IMR-90 (cell line): ENCODE data around the gene INO80. TPM values are rescaled to one million over a fixed set of nuclear protein-coding genes. Genes with fewer than 3 reads are reported as not detected.

ENCODE experiments used
- ATAC-seq: fragments of 200-7000 bp; cut with Tn5 transposase; 2 replicates; pipeline ENCODE4 v1.9.1; 2020; ENCODE audit warnings: low read depth, mild to moderate bottlenecking, moderate library complexity
- BruUV-seq: library from RNA; stranded (reverse); fragments of 400-500 nt; replicated peaks from 2 replicates; lab custom pipeline; 2021; lab: Mats Ljungman, UMichigan
- CTCF ChIA-PET: fragments of 300-600 bp; formaldehyde crosslinking; extraction: SDS; loops from one replicate; lab custom pipeline; 2021; ENCODE audit warnings: antibody characterized with exemption; lab: Yijun Ruan, JAX
- POLR2A ChIA-PET: fragments of 300-600 bp; sonication (Branson Sonifier 250); formaldehyde crosslinking; loops from one replicate; lab custom pipeline; 2022; ENCODE audit warnings: antibody characterized with exemption; ENCODE audit not compliant: unreplicated experiment; lab: Charles Lee
- DNase-seq: peaks from one replicate; pipeline ENCODE4 v3.0.0; 2013
- H2AFZ ChIP-seq: replicated peaks from 2 replicates; pipeline ENCODE3; 2013; ENCODE audit warnings: low read length, mild to moderate bottlenecking; ENCODE audit not compliant: poor library complexity
- H2AK5ac ChIP-seq: 2 replicates; pipeline ENCODE4 v1.6.1; 2013; ENCODE audit warnings: low read depth, low read length, inconsistent platforms
- H2AK9ac ChIP-seq: replicated peaks from 2 replicates; pipeline ENCODE3; 2013; ENCODE audit warnings: mild to moderate bottlenecking, low read depth, low read length, moderate library complexity; ENCODE audit not compliant: poor library complexity
- H2BK120ac ChIP-seq: 2 replicates; pipeline ENCODE4 v1.6.1; 2013; ENCODE audit warnings: low read depth, low read length, inconsistent platforms
- H2BK15ac ChIP-seq: 3 replicates; pipeline ENCODE4 v1.6.1; 2013; ENCODE audit warnings: low read depth, low read length, inconsistent platforms
- H2BK20ac ChIP-seq: 2 replicates; pipeline ENCODE4 v1.6.1; 2013; ENCODE audit warnings: low read depth, mild to moderate bottlenecking, inconsistent platforms, low read length, moderate library complexity
- H2BK5ac ChIP-seq: 2 replicates; pipeline ENCODE4 v1.6.1; 2013; ENCODE audit warnings: mild to moderate bottlenecking, low read depth, low read length, inconsistent platforms; ENCODE audit not compliant: poor library complexity, severe bottlenecking
- H3K14ac ChIP-seq: replicated peaks from 2 replicates; pipeline ENCODE4 v1.6.1; 2013; ENCODE audit warnings: low read depth, low read length, inconsistent platforms
- H3K18ac ChIP-seq: 2 replicates; pipeline ENCODE4 v1.6.1; 2013; ENCODE audit warnings: low read depth, low read length, control low read depth
- H3K23ac ChIP-seq: 2 replicates; pipeline ENCODE4 v1.6.1; 2013; ENCODE audit warnings: low read depth, low read length, inconsistent platforms
- H3K27ac ChIP-seq: 2 replicates; pipeline ENCODE4 v1.5.1; 2013; ENCODE audit warnings: mild to moderate bottlenecking, control low read depth, low read length; ENCODE audit not compliant: insufficient read depth
- H3K27me3 ChIP-seq: 2 replicates; pipeline ENCODE4 v1.6.1; 2013; ENCODE audit warnings: low read length; ENCODE audit not compliant: control insufficient read depth, insufficient read depth
- H3K36me3 ChIP-seq: 2 replicates; pipeline ENCODE4 v1.6.1; 2013; ENCODE audit warnings: low read length, mixed read lengths; ENCODE audit not compliant: control insufficient read depth, insufficient read depth
- H3K4ac ChIP-seq: 2 replicates; pipeline ENCODE4 v1.6.1; 2013; ENCODE audit warnings: low read depth, low read length, inconsistent platforms
- H3K4me1 ChIP-seq: 2 replicates; pipeline ENCODE4 v1.6.1; 2013; ENCODE audit warnings: low read length, mixed read lengths; ENCODE audit not compliant: control insufficient read depth, insufficient read depth
- H3K4me2 ChIP-seq: 2 replicates; pipeline ENCODE4 v1.6.1; 2013; ENCODE audit warnings: low read depth, mild to moderate bottlenecking, control low read depth, low read length, moderate library complexity
- H3K4me3 ChIP-seq: 2 replicates; pipeline ENCODE4 v1.5.1; 2013; ENCODE audit warnings: low read depth, mild to moderate bottlenecking, control low read depth, low read length, moderate library complexity; ENCODE audit not compliant: insufficient read depth
- H3K56ac ChIP-seq: 2 replicates; pipeline ENCODE4 v1.6.1; 2013; ENCODE audit warnings: low read length, inconsistent platforms; ENCODE audit not compliant: insufficient read depth; ENCODE audit errors: extremely low read depth
- H3K79me1 ChIP-seq, 2 experiments: 2 replicates each; pipeline ENCODE4 v1.6.1; 2013; ENCODE audit warnings: low read length in 2 of 2, inconsistent platforms in 1 of 2, low read depth in 1 of 2
- H3K9ac ChIP-seq: 2 replicates; pipeline ENCODE4 v1.6.1; 2013; ENCODE audit warnings: low read depth, low read length, control low read depth
- H3K9me1 ChIP-seq: 2 replicates; pipeline ENCODE4 v1.6.1; 2013; ENCODE audit warnings: low read length, inconsistent platforms; ENCODE audit not compliant: insufficient read depth
- H3K9me3 ChIP-seq: 2 replicates; pipeline ENCODE4 v1.6.1; 2013; ENCODE audit warnings: low read length; ENCODE audit not compliant: control insufficient read depth, insufficient read depth
- H4K20me1 ChIP-seq: 2 replicates; pipeline ENCODE4 v1.6.1; 2013; ENCODE audit warnings: low read length, inconsistent platforms; ENCODE audit not compliant: insufficient read depth
- H4K5ac ChIP-seq: 2 replicates; pipeline ENCODE4 v1.6.1; 2013; ENCODE audit warnings: mild to moderate bottlenecking, low read depth, low read length, control low read depth
- H4K8ac ChIP-seq, 2 experiments: 2 replicates each; pipeline ENCODE4 v1.6.1; 2013; ENCODE audit warnings: low read depth in 2 of 2, low read length in 2 of 2, control low read depth in 1 of 2, inconsistent platforms in 1 of 2
- H4K91ac ChIP-seq: 2 replicates; pipeline ENCODE4 v1.6.1; 2013; ENCODE audit warnings: low read depth, low read length, inconsistent platforms; ENCODE audit not compliant: insufficient read depth
- BHLHE40 ChIP-seq: fragments of 150-350 bp; IDR thresholded peaks from 2 replicates; pipeline ENCODE4 v1.6.1; 2016; ENCODE audit warnings: mild to moderate bottlenecking, low read depth, low read length
- CEBPB ChIP-seq: IDR thresholded peaks from 2 replicates; pipeline ENCODE4 v1.6.1; 2012; ENCODE audit warnings: low read depth, low read length, improper control_type of control experiment
- CHD1 ChIP-seq: IDR thresholded peaks from 2 replicates; pipeline ENCODE4 v1.6.1; 2012; ENCODE audit warnings: low read depth, low read length, improper control_type of control experiment
- CTCF ChIP-seq: conservative IDR thresholded peaks from 2 replicates; pipeline ENCODE4 v1.5.1; 2012; ENCODE audit warnings: mild to moderate bottlenecking, low read depth, low read length, improper control_type of control experiment
- ELK1 ChIP-seq: fragments of 150-350 bp; IDR thresholded peaks from 2 replicates; pipeline ENCODE4 v1.6.1; 2016; ENCODE audit warnings: low read depth, mild to moderate bottlenecking, low read length, moderate library complexity, borderline replicate concordance
- FOS ChIP-seq: fragments of 150-350 bp; IDR thresholded peaks from 2 replicates; pipeline ENCODE4 v1.6.1; 2016; ENCODE audit warnings: low read depth, low read length
- MAFK ChIP-seq: IDR thresholded peaks from 2 replicates; pipeline ENCODE4 v1.6.1; 2012; ENCODE audit warnings: low read depth, low read length, improper control_type of control experiment
- MAZ ChIP-seq: IDR thresholded peaks from 2 replicates; pipeline ENCODE4 v1.6.1; 2012; ENCODE audit warnings: low read depth, mild to moderate bottlenecking, low read length, improper control_type of control experiment, moderate library complexity, borderline replicate concordance
- MXI1 ChIP-seq: IDR thresholded peaks from 2 replicates; pipeline ENCODE4 v1.6.1; 2012; ENCODE audit warnings: low read depth, mild to moderate bottlenecking, low read length, moderate library complexity, borderline replicate concordance
- NFE2L2 ChIP-seq: fragments of 150-350 bp; IDR thresholded peaks from 2 replicates; pipeline ENCODE4 v1.6.1; 2016; ENCODE audit warnings: low read depth, mild to moderate bottlenecking, low read length
- POLR2A ChIP-seq: IDR thresholded peaks from 2 replicates; pipeline ENCODE4 v1.6.1; 2012; ENCODE audit warnings: mild to moderate bottlenecking, low read depth, low read length
- RAD21 ChIP-seq: IDR thresholded peaks from 2 replicates; pipeline ENCODE4 v1.6.1; 2012; ENCODE audit warnings: low read length, improper control_type of control experiment
- RCOR1 ChIP-seq: IDR thresholded peaks from 2 replicates; pipeline ENCODE4 v1.6.1; 2012; ENCODE audit warnings: mild to moderate bottlenecking, low read length, improper control_type of control experiment; ENCODE audit not compliant: insufficient replicate concordance
- RFX5 ChIP-seq: IDR thresholded peaks from 2 replicates; pipeline ENCODE4 v1.8.0; 2012; ENCODE audit warnings: low read depth, mild to moderate bottlenecking, low read length, moderate library complexity
- SMC3 ChIP-seq: fragments of 150-350 bp; IDR thresholded peaks from 2 replicates; pipeline ENCODE4 v1.6.1; 2016; ENCODE audit warnings: low read depth, mild to moderate bottlenecking, antibody characterized with exemption, low read length, moderate library complexity
- USF2 ChIP-seq: fragments of 150-350 bp; IDR thresholded peaks from 2 replicates; pipeline ENCODE4 v1.6.1; 2017; ENCODE audit warnings: mild to moderate bottlenecking, antibody characterized with exemption, low read length, low read depth
- WGBS, 2 experiments: methylation state at CpG; one replicate each; pipeline versions ENCODE4 v1.1.5 to v1.1.7; 2013; ENCODE audit warnings: missing lambda C conversion rate in 2 of 2; ENCODE audit not compliant: insufficient read length in 1 of 2; ENCODE audit errors: extremely low coverage in 2 of 2; 5-methylcytosine and 5-hydroxymethylcytosine counted together
- dilution Hi-C: fragments of 300-500 bp; cut with HindIII; formaldehyde crosslinking; loops from one replicate; pipeline ENCODE4 v1.14.3; 2018; ENCODE audit warnings: low sequenced_read_pairs; ENCODE audit not compliant: unreplicated experiment
- in situ Hi-C: fragments of 300-500 bp; cut with MboI; formaldehyde crosslinking; loops from 3 replicates; pipeline ENCODE4 v1.14.3; 2019; ENCODE audit warnings: low sequenced_read_pairs, inconsistent platforms, mixed read lengths
- intact Hi-C: fragments of 100-400 bp; cut with micrococcal nuclease; formaldehyde crosslinking; loops from 2 replicates; pipeline ENCODE4 v1.10.0; 2022
- polyA plus RNA-seq, 3 experiments: library from polyadenylated mRNA; depleted of rRNA; stranded (reverse); fragments of >200 nt; gene quantifications; 2 replicates each; pipeline ENCODE4 v1.2.3, GENCODE V29; 2012; ENCODE audit warnings: low replicate concordance in 1 of 3
- total RNA-seq: library from RNA; depleted of rRNA; stranded (reverse); fragments of >200 nt; gene quantifications from 2 replicates; pipeline ENCODE4 v1.2.3, GENCODE V29; 2012

Gene INO80
- total and polyA plus RNA-seq, 2 of the 4 experiments (the other 2 are of a cell fraction) = 6.0 to 13.3 TPM

GRCh38 chr15:41047474-41047873 lies 68.6 kb downstream of the INO80 start:
- no peak overlapping the region for H3K23ac ChIP-seq
- no peak overlapping the region for H2AK5ac ChIP-seq
- intact Hi-C loops = no loop called here
- no peak for ATAC-seq
- peaks cover 3% of the 10 kb centered on the region; the same call in 1 of the 2 replicates for H3K4me1 ChIP-seq
- ChIA-PET CTCF (no interaction called here), POLR2A (interaction anchor here (0.7 kb wide), 1 partner anchor 26 kb away, joined by 5 read pairs; no protein-coding TSS in a partner anchor)
- no peak overlapping the region for H3K4me3 ChIP-seq
- peaks cover 7 to 11% of the 10 kb centered on the region in 2 experiments; a peak in 3 of 4 replicates for H3K79me1 ChIP-seq
- no CpG with 5 or more reads among the region's 1 CpG for WGBS, 2 experiments
- H3K4ac ChIP-seq = no peak overlapping the region
- H2BK5ac ChIP-seq = no peak overlapping the region
- no peak for TF ChIP-seq CEBPB
- no peak for TF ChIP-seq BHLHE40
- no peak for TF ChIP-seq CHD1
- no peak for TF ChIP-seq SMC3
- no peak for TF ChIP-seq RFX5
- no peak for TF ChIP-seq FOS
- no peak for TF ChIP-seq USF2
- no peak for TF ChIP-seq POLR2A
- no peak for TF ChIP-seq ELK1
- TF ChIP-seq MAFK = no peak
- no peak for TF ChIP-seq MAZ
- TF ChIP-seq RCOR1 = no peak
- no peak for TF ChIP-seq MXI1
- TF ChIP-seq NFE2L2 = no peak
- no peak for TF ChIP-seq RAD21
- TF ChIP-seq CTCF = no peak
- H2BK15ac ChIP-seq = no peak overlapping the region
- H3K9me3 ChIP-seq = no peaks in the 10 kb centered on the region
- H3K14ac ChIP-seq = no peak overlapping the region
- no peak overlapping the region for H3K56ac ChIP-seq
- no peaks in the 10 kb centered on the region for H4K20me1 ChIP-seq
- H3K27ac ChIP-seq = no peak overlapping the region
- DNase-seq = no peak
- H2AFZ ChIP-seq = no peak overlapping the region
- H4K8ac ChIP-seq = no peak overlapping the region
- no peak overlapping the region for H3K4me2 ChIP-seq
- H4K5ac ChIP-seq = no peak overlapping the region
- H3K27me3 ChIP-seq = no peaks in the 10 kb centered on the region
- H4K91ac ChIP-seq = no peak overlapping the region
- no peak overlapping the region for H2AK9ac ChIP-seq
- H2BK120ac ChIP-seq = no peak overlapping the region
- no peak overlapping the region for H2BK20ac ChIP-seq
- H3K18ac ChIP-seq = no peak overlapping the region
- dilution Hi-C loops = no loop called here
- no TSS peak for BruUV-seq
- H3K9me1 ChIP-seq = no peaks in the 10 kb centered on the region
- in situ Hi-C loops = no loop called here
- H3K9ac ChIP-seq = no peak overlapping the region
- H3K36me3 ChIP-seq = peaks cover 23% of the 10 kb centered on the region
